Hepatocyte (in vitro differentiated cells): ENCODE data around the gene ZNF354C. TPM values are rescaled to one million over a fixed set of nuclear protein-coding genes. Genes with fewer than 3 reads are reported as not detected.

ENCODE experiments used
- DNase-seq: peaks from one replicate; pipeline ENCODE4 v3.0.0-alpha.2; 2016; ENCODE audit warnings: low spot score
- H2AFZ ChIP-seq: fragments of 200-600 bp; sonication (generic); 2 replicates; pipeline ENCODE4 v1.6.0; 2016; ENCODE audit warnings: antibody characterized with exemption, mild to moderate bottlenecking
- H3K27ac ChIP-seq: fragments of 200-600 bp; sonication (generic); 2 replicates; pipeline ENCODE4 v1.5.1; 2016; ENCODE audit warnings: mild to moderate bottlenecking
- H3K27me3 ChIP-seq: fragments of 200-600 bp; sonication (generic); 2 replicates; pipeline ENCODE4 v1.6.1; 2016
- H3K36me3 ChIP-seq: fragments of 200-600 bp; sonication (generic); replicated peaks from 2 replicates; pipeline ENCODE4 v1.5.1; 2016; ENCODE audit warnings: low read depth; ENCODE audit not compliant: insufficient read depth
- H3K4me1 ChIP-seq: fragments of 200-600 bp; sonication (generic); 2 replicates; pipeline ENCODE4 v1.5.1; 2016; ENCODE audit warnings: mild to moderate bottlenecking, moderate library complexity; ENCODE audit not compliant: insufficient read depth
- H3K4me2 ChIP-seq: fragments of 200-600 bp; sonication (generic); 2 replicates; pipeline ENCODE4 v1.6.0; 2016
- H3K4me3 ChIP-seq: fragments of 200-600 bp; sonication (generic); 2 replicates; pipeline ENCODE4 v1.5.1; 2016; ENCODE audit warnings: mild to moderate bottlenecking
- H3K79me2 ChIP-seq: fragments of 200-600 bp; sonication (generic); 2 replicates; pipeline ENCODE4 v1.6.0; 2017; ENCODE audit warnings: mild to moderate bottlenecking
- H3K9me2 ChIP-seq: fragments of 200-600 bp; sonication (generic); replicated peaks from 2 replicates; pipeline ENCODE4 v1.6.0; 2017; ENCODE audit warnings: mild to moderate bottlenecking; ENCODE audit not compliant: insufficient read depth
- H3K9me3 ChIP-seq: fragments of 200-600 bp; sonication (generic); 2 replicates; pipeline ENCODE4 v1.5.1; 2016; ENCODE audit warnings: low read depth, mild to moderate bottlenecking
- H4K20me1 ChIP-seq: fragments of 200-600 bp; sonication (generic); 2 replicates; pipeline ENCODE4 v1.6.0; 2016; ENCODE audit warnings: mild to moderate bottlenecking; ENCODE audit not compliant: insufficient read depth, poor library complexity, severe bottlenecking
- EZH2 ChIP-seq: fragments of 200-600 bp; sonication (generic); IDR thresholded peaks from 2 replicates; pipeline ENCODE4 v1.6.1; 2016; ENCODE audit warnings: antibody characterized with exemption, mild to moderate bottlenecking, borderline replicate concordance
- EZH2phosphoT487 ChIP-seq: fragments of 200-600 bp; sonication (generic); IDR thresholded peaks from one replicate; pipeline ENCODE4 v1.6.1; 2018; ENCODE audit warnings: antibody characterized with exemption, mild to moderate bottlenecking, low read depth, moderate library complexity; ENCODE audit not compliant: unreplicated experiment, severe bottlenecking
- WGBS: methylation state at CpG from one replicate; pipeline ENCODE4 v1.1.6; 2016; ENCODE audit warnings: low lambda C conversion rate; ENCODE audit errors: missing lambda C conversion rate; 5-methylcytosine and 5-hydroxymethylcytosine counted together
- polyA plus RNA-seq: library from polyadenylated mRNA; unstranded; fragments of >200 nt; fragmentation: Nextera tagmentation; extraction: Ambion mirVana; gene quantifications from 2 replicates; pipeline ENCODE4 v1.2.1, GENCODE V29; 2016
- total RNA-seq: library from RNA; depleted of rRNA; stranded (reverse); fragments of >200 nt; gene quantifications from 2 replicates; pipeline ENCODE4 v1.2.3, GENCODE V29; 2014
- TF ChIP-seq, protein P1 (sequence below): fragments of 200-600 bp; sonication (generic); IDR thresholded peaks from 2 replicates; pipeline ENCODE4 v1.5.1; 2016; ENCODE audit warnings: antibody characterized with exemption, mild to moderate bottlenecking; ENCODE audit not compliant: poor library complexity

ZNF354C gene
- total RNA-seq (7.7 and 9.4 TPM in 2 replicates), polyA plus RNA-seq (1.5 and 1.8 TPM in 2 replicates)

DNA sequence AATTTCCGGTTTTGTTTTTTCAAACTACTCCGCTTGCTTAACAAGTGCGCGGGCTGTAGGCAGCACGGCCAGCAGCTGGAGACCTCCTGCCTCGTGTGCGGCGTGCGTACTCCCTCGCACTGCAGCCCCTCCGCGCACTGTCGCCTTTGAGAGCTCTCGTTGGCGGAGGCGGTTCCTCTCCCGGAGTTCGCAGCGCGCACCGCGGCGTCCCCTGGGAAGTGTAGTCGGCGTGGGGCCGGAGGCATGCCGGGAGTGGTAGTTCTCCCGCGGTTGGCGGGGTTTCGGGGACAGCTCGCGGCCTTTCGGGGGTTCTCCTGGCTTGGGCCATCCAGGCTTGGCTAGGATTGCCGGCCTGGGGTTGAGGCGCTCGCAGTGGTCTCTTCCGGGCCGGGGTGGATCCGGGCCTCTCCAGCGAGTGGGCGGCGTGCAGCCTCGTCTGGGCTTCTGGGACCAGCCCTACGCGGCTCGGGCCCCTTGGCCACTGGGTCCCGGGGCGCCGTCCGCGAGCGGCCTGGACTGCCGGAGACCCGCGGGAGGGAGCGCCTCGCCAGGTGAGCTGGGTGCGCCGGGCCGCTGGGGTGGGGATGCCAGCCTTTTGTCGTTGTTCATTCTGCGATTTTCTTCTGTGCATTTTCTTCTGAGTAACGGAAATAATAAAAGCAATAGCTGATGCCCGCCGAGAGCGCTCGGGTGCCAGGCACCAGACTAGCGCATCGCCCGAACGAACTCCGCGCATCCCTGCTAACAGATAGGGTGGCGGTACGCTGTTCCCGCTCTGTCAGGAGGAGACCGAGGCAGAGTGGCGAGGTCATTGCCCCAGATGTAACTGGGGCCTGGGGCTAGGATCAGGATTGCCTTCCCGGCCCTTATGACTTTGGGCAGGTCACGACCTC, at the start of gene ZNF354C:
Gene ZNF354C (plus strand): TSS at position 258 of the 893 bp plus-strand sequence. CDS start 1,696 bp downstream, outside the sequence.
- 9% methylated on average over 80 of the region's 81 CpGs for WGBS
- H3K79me2 ChIP-seq, result peaks cover 11% of the 10 kb centered on the region
- H3K27ac ChIP-seq, result peak within 1 kb of the TSS; percentile 70
- no peaks in the 10 kb centered on the region for H3K9me2 ChIP-seq
- H3K4me3 ChIP-seq, result peak within 1 kb of the TSS; percentile 68
- no peaks in the 10 kb centered on the region for H3K36me3 ChIP-seq
- H3K4me2 ChIP-seq, result peak within 1 kb of the TSS; percentile 81
- TF ChIP-seq EZH2, result no peak
- TF ChIP-seq EZH2phosphoT487, result no peak
- TF ChIP-seq, protein P1, sequence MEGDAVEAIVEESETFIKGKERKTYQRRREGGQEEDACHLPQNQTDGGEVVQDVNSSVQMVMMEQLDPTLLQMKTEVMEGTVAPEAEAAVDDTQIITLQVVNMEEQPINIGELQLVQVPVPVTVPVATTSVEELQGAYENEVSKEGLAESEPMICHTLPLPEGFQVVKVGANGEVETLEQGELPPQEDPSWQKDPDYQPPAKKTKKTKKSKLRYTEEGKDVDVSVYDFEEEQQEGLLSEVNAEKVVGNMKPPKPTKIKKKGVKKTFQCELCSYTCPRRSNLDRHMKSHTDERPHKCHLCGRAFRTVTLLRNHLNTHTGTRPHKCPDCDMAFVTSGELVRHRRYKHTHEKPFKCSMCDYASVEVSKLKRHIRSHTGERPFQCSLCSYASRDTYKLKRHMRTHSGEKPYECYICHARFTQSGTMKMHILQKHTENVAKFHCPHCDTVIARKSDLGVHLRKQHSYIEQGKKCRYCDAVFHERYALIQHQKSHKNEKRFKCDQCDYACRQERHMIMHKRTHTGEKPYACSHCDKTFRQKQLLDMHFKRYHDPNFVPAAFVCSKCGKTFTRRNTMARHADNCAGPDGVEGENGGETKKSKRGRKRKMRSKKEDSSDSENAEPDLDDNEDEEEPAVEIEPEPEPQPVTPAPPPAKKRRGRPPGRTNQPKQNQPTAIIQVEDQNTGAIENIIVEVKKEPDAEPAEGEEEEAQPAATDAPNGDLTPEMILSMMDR, result no peak
- H3K27me3 ChIP-seq, result no peaks in the 10 kb centered on the region
- peaks cover 4% of the 10 kb centered on the region for H3K9me3 ChIP-seq
- peak; percentile 93 for DNase-seq
- H2AFZ ChIP-seq, result peak within 1 kb of the TSS; percentile 94
- H3K4me1 ChIP-seq, result no peaks in the 10 kb centered on the region
- no peaks in the 10 kb centered on the region for H4K20me1 ChIP-seq

DNA sequence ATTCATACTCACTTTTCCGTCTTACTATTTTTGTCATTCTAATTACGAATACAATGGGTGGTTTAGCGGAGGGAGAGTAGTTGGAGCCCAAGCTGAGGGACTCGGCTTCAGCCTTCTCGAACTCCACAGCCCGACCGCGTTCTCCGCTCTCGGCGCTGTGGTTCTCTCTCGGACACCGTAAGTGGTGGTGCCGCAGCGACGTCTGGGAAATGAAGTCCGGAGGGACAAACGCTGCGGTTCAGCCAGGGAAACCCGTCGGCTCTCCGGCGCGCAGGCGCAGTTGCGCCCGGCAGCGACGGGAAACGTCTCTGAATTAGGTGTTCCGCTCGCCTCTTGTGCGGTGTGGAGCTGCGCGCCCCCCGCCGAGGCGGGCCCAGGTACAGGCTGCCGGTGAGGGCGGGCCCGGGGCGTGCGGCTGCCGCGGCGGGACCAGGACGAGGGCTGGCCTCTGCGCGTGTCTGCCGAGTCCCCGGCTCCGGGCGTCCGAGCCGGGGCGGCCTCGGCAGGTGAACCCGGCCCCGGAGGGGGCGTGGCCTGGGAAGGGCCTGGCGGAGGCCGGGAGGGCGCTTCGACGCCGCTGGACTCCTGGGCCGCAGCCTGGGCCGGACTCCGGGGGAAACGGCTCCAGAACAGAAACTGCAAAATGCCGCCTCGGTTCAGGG, 36.5 kb upstream of the ZNF354C start, which contains the start of gene ZNF879:
Gene ZNF879 (plus strand): TSS at position 277 of the 662 bp plus-strand sequence. CDS start 1,201 bp downstream, outside the sequence.
- peaks cover under 1% of the 10 kb centered on the region for H3K36me3 ChIP-seq
- peak within 1 kb of the TSS; percentile 94 for H2AFZ ChIP-seq
- H3K4me2 ChIP-seq, result peak within 1 kb of the TSS; percentile 82
- no peaks in the 10 kb centered on the region for H3K27me3 ChIP-seq
- no peaks in the 10 kb centered on the region for H4K20me1 ChIP-seq
- DNase-seq, result peak; percentile 96
- peaks cover 9% of the 10 kb centered on the region for H3K9me3 ChIP-seq
- H3K9me2 ChIP-seq, result no peaks in the 10 kb centered on the region
- peak within 1 kb of the TSS; percentile 80 for H3K27ac ChIP-seq
- TF ChIP-seq, protein P1, result no peak
- no peak for TF ChIP-seq EZH2
- TF ChIP-seq EZH2phosphoT487, result no peak
- H3K4me1 ChIP-seq, result peaks cover 5% of the 10 kb centered on the region
- peak within 1 kb of the TSS; percentile 59 for H3K4me3 ChIP-seq
- no peaks in the 10 kb centered on the region for H3K79me2 ChIP-seq
- WGBS, result under 1% methylated on average over 72 of the region's 72 CpGs

DNA sequence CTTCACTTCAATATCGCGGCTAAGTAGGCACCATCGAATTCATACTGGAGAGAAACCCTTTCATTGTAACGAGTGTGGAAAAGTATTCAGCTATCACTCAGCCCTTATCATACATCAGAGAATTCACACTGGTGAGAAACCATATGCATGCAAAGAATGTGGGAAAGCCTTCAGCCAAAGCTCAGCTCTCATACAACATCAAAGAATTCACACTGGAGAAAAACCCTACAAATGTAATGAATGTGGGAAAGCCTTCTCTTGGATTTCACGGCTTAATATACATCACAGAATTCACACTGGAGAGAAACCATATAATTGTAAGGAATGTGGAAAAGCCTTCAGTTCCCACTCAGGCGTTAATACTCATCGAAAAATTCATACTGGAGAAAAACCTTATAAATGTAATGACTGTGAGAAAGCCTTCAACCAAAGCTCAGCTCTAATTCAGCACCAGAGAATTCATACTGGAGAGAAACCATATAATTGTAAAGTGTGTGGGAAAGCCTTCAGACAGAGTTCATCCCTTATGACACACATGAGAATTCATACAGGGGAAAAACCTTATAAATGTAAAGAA, 27.1 kb upstream of the ZNF354C start:
- no peaks in the 10 kb centered on the region for H3K4me1 ChIP-seq
- whole genome bisulfite sequencing, result 99% methylated on average over 7 of the region's 7 CpGs
- DNase-seq, result no peak
- H3K27me3 ChIP-seq, result no peaks in the 10 kb centered on the region
- H4K20me1 ChIP-seq, result no peaks in the 10 kb centered on the region
- H3K27ac ChIP-seq, result no peak overlapping the region
- H3K4me3 ChIP-seq, result no peak overlapping the region
- H3K36me3 ChIP-seq, result peaks cover 9% of the 10 kb centered on the region
- no peaks in the 10 kb centered on the region for H3K79me2 ChIP-seq
- H3K4me2 ChIP-seq, result no peak overlapping the region
- peaks cover 70% of the 10 kb centered on the region for H3K9me3 ChIP-seq
- H2AFZ ChIP-seq, result no peak overlapping the region
- TF ChIP-seq EZH2phosphoT487, result no peak
- TF ChIP-seq, protein P1, result no peak
- no peak for TF ChIP-seq EZH2
- H3K9me2 ChIP-seq, result no peaks in the 10 kb centered on the region
